ENCODE measurements around the gene TSPOAP1.

TSPOAP1 gene

DNA sequence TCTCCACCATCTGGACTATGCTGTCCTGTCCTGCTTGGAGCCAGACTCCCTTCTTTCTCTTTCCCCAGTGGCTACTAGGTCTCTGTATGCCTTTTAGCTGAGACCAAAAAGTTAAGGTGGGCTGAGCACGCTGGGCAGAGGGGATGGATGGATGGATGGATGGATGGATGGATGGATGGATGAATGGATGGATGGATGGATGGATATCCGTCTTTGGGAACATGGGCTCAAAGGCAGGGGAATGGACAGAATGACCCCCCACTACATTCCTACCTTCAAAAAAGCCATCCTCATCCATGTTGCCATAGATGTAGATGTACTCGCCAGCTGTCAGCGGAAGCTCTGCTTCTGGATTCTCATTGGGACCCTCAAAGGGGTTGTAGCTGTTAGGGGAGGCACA is 12.8 kb downstream of the TSPOAP1 start:
- DNase-seq, result no peak

DNA sequence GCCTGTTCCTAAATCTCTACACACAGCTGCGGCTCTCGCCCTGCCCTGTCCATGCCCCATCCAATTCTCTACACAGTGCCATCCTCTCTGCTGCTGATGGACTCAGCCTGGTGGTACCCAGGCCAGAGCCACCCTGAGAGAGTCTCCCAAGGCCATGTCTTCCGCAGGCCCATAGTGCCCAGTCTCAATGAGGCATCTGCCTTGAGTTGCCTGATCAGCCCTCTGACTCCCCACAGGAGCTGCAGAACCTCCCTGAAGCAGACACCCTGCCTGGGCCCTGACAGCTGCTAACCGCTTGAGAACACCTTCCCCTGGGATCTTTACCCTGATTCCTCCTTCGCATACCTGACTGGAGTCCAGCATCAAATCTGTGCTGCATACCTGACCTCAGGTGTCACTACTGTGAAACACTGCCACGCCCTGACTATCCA is 13.3 kb downstream of the TSPOAP1 start:
- no peak for DNase-seq

DNA sequence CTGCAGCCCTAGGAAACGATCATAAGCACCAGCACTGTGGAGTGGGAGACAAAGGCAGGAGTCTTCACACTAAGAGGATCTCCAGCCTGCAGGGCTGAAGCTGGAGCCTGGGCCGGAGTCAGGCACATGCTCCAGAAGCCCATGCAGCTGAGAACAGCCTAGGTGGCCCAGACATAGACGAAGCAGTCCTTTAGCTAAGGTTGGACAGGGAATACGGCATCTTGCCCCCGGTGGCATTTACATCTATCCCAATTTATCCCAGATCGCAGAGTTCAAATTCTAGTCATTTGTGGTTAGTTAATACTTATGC is 13.9 kb downstream of the TSPOAP1 start:
- no peak for DNase-seq

GRCh38 chr17:58313815-58314705 is 14.5 kb downstream of the TSPOAP1 start:
- no peak for DNase-seq

- DNase-seq, result no peak
These were observed 15.8 kb downstream of the TSPOAP1 start for GRCh38 chr17:58312829-58313228.

- DNase-seq, result no peak
These were observed 16.5 kb downstream of the TSPOAP1 start for GRCh38 chr17:58312021-58312630.

GRCh38 chr17:58311429-58311894 is 17.1 kb downstream of the TSPOAP1 start:
- no peak for DNase-seq

DNA sequence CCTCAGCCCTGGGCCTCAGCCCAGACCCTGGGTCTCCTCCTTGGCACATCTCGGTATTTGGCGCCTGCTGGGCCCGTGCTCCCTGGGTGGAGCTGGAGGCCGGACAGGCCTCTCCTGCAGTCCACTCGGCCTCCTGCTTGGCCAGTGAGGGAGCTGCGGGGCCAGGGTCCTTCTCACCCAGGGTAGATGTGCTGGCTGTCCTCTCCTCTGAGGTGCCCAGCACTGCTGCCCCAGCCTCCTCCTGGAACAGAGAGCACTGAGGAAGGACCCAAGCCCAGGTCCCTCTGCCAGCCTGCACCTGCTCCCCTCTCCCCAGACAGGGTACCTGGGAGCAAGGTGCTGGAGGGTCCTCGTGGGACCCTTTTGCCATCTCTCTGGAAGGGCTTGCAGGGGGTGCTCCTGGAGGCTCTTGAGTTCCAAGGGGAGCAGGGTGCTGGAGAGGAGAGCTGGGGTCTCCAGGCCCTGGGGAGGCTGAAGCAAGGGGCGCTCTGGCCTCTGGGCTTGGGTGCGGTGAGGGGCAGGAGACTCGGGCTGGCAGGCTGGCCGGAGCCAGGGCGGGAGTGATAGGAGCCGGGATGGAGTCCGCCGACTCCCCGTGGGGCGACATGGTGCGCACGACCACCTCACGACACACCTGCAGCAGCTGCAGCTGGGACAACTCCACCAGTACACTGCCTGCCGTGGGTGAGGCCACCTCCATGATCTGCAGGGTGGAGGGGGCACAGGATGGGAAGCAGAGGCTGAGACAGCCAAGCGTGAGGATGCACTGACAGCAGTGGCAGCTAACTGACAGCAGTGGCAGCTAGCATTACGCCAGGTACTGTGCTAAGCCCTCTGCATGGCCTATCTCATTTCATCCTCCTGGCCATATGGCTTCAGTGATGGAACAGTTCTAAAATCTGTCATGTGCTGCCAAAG is 17.8 kb downstream of the TSPOAP1 start:
- DNase-seq, result no peak

DNA sequence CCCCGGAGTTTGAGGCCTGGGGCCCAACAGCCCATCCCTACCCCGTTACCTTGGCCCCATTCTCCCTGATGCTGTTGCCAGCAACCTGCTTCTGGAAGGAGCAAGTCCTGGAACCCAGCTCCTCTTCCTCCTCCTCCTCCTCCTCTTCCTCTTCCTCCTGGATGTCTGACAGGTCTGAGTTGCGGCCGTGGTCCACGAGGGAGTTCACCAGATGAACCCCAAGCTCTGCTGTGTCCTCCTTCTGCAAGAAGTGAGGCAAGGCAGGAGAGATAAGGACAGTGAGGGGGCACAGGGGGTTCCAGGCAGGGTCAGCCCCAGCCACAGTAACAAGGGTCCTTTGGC is 18.7 kb downstream of the TSPOAP1 start:
- no peak for DNase-seq

DNA sequence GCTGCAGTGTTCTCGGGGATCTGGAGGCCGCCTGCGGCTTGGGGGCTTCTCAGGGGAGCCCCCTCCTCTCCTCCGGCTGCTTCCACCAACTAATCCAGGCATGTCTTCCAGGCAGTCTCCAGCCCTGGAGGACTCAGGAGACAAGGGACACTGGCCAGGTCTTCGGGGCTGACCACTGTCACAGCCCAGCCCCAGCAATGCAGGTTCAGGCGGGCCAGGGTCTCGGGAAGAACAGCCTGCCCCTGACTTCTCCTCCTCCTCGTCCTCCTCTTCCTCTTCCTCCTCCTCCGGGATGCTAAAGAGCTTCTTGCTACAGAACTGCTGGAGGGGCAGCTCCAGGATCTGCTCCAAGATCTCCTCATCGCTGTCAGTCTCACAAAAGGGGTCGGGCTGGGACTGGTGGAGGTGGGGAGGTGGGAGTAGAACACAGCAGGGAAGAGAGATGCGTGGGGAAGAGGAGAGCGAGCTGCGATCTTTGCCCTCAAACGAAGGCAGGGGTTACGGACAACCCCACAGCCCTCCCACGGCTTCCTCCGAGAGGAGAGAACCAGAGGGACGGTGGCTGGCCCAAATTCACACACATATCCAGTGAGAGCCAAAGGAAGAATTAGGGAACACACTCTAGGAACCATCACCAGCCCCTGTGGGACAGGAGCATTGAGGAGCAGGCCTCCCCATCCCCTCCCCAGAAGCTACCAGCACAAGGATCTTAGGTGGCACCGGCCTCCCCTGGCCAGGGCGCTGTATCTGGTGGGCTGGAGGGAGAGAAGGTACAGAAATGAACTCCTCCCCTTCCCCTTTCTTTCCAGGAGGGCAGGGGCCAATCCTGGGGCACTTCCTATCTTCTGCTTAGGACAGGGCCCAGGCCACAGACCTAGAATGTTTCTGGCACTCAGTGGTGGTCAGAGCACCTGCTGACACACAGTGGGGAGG is 19.3 kb downstream of the TSPOAP1 start:
- DNase-seq, result no peak

DNA sequence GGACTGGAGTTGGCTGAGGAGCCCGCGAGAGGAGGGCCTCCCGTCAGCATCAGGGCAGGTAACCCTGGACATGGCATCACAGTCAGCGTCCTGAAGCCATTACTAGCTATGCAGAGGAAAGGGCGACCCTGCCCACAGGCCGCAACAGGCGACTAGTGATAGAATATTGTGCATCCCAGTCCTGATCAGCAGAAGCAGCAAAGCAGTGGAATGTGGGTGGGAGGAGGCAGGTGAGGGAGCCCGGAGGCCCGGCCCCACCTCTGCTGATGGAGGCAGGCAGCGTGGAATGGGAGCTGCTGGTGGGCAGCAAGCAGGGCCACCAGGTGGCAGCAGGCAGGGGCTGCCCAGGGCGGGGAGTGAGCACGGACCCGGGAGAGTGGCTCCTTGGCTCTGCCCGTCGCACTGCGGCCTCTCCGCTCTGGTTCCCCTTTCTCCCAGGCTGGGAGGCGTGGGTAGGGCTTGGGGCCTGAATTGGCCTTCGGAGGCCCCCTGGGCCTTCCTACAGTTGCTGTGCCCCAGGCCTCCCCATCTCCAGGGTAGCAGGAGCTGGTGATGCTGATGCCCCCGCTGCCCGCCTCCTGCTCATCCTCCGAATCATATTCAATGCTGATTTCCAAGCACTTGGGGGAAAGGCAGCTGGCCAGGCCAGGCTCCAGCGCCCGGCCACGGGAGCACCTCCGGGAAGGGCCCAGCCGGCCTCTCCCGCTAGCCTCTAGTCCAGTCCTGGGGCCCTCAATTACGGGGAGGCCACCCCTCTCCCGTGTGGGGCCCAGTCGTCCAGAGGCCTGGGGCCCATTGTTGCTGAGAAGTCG is 20.2 kb downstream of the TSPOAP1 start:
- DNase-seq, result no peak

- no peak for DNase-seq
These were observed 21.0 kb downstream of the TSPOAP1 start for GRCh38 chr17:58307468-58308172.

GRCh38 chr17:58306131-58306951 is 22.3 kb downstream of the TSPOAP1 start:
- DNase-seq, result no peak

DNA sequence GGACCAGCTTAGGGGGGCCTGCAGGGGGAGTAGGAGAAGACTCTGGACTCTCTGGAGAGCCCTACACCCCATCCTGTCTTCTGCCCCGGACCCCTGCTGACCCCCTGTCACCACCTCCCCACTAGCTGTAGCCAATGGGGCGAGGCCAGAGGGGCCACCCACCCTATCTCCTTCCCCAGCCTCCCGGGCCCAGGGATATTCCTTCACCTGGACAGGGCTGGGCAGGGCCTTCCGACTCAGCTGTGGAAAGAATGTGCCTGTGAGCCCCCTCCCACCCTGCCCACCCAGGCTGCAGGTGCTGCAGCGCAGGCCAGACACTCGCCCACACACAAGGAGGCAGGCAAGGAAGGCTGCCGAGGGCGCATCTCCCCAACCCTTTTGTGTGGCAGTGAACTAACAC is 23.0 kb downstream of the TSPOAP1 start:
- no peak for DNase-seq

DNA sequence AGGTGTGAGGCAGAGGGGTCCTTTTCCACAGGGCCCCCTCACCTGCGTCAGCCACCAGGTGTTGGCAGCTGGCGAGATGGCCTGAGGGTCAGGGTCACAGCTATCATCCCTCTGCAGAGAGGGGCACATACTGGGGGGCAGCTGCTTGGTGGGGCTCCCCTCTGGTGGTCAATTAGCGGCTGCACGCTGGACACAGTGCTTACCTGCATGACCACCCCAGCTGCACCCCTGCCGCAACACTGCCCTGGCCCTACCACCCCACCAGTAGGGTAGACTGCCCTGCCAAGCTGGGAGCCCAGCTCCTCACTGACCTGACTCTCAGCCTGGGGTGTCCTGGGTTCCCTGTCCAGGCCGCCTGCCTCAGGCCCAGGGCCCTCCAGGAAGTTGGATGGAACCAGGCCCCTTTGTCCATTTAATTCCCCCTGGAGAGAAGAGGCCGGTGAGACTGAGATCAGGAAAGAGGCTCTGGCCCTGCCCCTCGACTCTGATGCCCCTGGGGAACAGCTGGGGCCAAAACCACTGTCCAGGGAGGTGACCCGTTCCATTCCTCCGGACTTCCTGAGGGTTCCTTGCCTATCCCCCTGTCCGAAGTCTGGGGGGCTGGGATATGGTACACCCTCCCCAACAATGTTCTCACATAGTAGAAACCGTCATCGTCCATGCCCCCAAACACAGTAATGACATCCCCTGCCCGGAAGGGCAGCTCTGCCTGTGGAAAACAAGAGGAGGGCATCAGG is 23.7 kb downstream of the TSPOAP1 start:
- no peak for DNase-seq

DNA sequence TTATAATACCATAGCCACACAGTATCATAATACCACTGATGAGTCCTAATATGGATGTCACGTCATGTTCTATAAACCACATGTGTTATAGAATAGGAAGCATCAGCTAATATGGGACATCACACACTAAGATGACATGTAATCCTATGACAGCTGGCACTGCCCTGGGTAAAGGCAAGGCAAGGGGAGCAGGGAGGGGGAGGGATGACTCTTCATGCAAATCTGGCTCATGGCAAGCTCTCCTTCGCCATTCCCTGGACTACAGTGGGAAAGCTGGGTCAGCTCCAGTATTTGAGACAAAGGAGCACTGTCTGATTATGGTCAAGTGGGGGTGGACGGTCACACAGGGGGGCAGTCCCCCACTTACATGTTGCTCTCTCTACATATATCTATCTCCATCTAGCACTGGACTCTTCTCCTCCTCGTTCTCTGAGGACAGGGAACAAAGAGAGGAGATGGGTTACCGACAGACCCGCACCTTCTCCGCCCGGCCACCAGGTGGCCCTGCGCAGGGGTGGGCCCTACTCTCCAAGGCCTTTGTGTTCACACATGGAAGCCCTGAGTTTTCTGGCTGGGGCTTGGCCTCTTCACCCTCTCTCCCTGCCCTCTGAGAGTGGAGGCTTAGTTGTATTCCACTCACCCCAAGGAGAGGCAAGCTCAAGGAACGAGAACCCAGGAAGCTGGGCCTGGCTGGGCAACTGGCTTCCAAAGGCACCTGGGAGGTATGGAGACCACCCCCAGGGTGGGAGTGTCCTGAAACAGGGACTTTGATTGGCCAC is 24.4 kb downstream of the TSPOAP1 start:
- DNase-seq, result no peak

DNA sequence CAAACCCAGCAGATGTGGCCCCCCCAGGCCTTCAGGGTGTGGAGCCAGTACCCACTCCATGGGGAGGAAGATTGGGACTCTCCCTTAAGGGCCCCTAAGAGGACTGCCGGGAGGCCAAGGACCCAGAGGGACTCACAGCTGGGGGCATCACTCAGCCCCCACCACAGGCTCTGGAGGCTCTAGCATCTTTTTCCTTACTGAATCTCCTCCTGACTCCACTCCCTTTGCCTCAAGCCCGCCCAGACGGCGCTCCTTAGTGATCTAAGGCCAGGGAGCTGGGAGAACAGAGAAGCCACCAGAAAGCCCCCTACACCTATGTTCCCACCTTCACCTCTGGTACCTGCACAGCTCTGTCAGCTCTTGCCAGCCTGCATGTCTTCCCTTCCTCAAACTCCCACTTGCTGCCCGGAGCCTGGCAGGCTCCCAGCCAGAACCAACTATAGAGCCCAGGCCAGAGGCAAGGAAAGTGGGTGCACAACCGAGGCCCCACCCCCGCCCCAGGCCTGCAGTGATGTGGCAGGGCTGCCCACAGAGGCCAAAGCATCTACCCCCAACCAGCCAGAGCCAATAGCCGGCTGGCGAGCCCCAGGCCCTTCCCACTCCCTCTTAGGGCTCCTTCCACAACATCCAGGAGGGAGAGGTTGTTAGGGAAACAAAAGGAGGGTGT is 25.5 kb downstream of the TSPOAP1 start:
- no peak for DNase-seq
